Measurements from ENCODE around the gene UBXN6.

The UBXN6 gene

DNA sequence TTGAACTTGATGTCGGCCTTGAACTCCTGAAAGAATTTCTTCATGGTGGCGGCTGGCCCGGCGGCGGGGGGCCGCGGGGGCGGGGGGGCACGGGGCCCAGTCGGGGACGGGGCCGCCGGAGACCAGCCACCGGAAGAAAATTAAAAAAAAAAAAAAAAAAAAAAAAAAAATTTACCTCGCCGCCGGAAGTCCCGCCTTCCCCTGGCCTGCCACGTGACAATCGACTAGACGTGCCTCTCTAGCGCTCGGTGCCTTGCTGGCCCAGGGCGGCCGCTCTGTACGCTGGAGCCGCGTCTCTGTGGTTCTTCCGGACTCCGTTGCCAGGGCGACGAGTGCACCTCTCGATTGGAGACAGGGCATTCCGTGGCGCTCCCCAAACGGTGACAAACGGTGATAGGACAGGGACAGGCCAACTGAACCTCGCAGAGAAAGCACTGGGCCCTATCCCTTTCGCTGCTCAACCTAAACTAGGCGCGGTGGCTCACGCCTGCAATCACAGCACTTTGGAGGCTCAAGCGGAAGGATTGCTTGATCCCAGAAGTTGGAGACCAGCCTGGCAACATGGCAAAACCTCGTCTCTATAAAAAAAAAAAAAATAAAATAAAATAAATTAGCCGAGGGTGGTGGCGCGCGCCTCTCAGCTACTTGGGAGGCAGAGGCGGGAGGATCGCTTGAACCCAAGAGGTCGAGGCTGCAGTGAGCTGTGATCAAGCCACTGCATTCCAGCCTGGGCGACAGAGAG, at the start of gene UBXN6:
UBXN6 (minus strand) TSS at position 141 of the 742 bp plus-strand sequence; CDS start at position 44, 97 bp downstream.
- DNase-seq (ENCODE audit: low read depth in 2 of 3, low spot score in 1 of 3), result peak; percentile 96 to 97 (median 97)

DNA sequence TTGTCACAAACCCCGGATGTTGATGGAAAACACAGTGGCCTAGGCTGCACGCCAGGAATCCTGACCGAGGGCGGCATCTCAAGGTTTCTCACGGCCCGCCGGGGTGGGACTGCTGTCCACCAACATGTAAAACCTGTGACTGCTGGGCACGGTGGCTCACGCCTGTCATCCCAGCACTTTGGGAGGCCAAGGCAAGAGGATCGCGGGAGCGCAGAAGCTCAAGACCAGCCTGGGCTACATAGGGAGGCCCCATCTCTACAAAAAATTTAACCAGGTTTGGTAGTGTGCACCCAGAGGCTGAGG, 49.5 kb upstream of the UBXN6 start:
- DNase-seq (ENCODE audit: low read depth in 2 of 3, low spot score in 1 of 3), result no peak

- no peak for DNase-seq (ENCODE audit: low read depth in 2 of 3, low spot score in 1 of 3)
These were observed 49.0 kb upstream of the UBXN6 start for GRCh38 chr19:4506449-4507149.

DNA sequence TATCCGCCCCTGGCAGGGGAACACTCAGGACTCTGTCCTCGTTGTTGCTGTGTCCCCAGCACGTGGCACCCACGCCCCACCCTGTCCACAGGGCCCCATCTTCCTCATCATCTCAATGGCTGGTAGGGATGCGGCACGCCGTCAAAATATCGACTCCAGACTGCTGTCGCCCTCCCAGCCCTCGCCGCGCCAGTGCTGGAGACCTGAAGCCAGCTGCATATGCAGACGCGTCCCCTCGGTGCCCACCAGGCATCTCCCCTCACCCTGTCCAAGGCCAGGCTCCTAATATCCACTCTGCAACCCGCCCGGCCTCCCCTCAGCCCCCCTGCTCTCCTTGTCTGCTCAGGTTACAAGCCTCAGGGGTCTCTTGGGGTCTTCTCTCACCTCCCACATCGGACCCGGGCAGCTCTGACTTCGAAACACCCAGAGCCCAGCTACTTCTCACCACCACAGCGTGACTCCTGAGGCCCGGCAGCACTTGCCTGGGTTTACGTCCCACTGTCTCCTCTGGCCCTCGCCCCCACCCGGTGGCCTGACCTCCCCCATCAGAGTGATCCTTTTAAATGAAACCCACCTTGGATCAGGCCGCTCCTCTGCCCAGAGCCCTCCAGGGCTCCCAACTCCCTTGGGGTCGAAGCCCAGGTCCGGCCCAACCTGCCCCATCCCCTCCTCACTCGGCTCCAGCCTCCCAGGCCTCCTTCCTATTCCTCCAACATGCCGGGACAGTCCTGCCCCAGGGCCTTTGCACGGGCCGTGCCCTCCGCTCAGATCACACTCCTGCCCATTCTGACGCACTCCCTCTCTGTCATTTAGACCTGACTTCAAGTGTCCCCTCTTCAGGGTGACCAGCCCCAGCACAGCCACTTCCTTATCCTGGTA, 48.2 kb upstream of the UBXN6 start:
- no peak for DNase-seq (ENCODE audit: low read depth in 2 of 3, low spot score in 1 of 3)

DNA sequence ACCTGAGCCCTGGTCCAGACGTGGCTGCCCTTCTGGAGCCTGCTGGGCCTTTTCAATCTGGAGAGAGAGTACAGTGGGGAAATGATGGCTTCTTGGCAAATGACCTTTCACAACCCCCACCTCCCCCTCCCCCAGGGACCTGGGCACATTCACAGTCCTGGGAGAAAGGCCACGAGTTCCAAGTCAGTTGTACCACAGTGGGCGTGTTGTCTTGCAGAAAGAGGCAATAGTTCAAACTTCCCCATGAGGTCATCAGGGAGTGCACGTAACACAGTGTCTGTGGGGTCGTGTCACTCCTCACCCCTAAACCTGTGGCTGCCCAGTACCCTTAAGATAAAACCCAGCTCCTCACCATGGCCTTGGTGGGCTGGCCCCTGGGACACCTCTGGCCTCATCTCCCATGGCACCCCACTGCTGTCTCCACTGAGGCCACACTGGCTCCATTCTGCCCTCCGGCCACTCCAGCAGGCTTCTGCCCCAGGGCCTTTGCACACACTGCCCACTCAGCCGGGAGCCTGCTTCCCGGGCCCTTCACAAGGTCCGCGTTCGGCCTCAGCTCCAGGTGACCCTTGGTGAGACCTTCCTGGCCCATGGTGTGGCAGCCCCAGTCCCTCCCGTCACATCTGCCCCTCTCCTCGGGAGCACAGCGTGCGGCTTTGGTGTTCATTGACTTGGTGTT, 47.4 kb upstream of the UBXN6 start:
- DNase-seq (ENCODE audit: low read depth in 2 of 3, low spot score in 1 of 3), result no peak

- no peak for DNase-seq (ENCODE audit: low read depth in 2 of 3, low spot score in 1 of 3)
These were observed 46.7 kb upstream of the UBXN6 start for GRCh38 chr19:4504297-4504701.

DNA sequence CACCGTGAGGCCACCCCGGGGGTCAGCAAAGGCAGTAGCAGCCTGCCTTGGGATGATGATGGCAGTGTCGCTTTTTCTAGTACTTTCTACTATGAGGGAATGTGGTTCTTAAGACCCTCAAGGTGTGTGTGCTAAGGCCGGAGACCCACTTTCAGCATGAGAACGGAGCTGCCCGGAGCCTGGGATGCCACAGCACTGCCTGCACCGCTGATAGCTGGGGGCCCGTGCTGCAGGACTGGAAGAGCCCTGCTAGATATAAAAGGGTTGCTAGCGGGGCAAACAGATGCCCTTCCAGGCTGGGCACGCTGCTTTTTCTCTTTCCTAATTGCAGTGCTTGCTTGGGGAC, 46.2 kb upstream of the UBXN6 start:
- no peak for DNase-seq (ENCODE audit: low read depth in 2 of 3, low spot score in 1 of 3)

GRCh38 chr19:4503132-4503824, 45.7 kb upstream of the UBXN6 start:
- no peak for DNase-seq (ENCODE audit: low read depth in 2 of 3, low spot score in 1 of 3)

DNA sequence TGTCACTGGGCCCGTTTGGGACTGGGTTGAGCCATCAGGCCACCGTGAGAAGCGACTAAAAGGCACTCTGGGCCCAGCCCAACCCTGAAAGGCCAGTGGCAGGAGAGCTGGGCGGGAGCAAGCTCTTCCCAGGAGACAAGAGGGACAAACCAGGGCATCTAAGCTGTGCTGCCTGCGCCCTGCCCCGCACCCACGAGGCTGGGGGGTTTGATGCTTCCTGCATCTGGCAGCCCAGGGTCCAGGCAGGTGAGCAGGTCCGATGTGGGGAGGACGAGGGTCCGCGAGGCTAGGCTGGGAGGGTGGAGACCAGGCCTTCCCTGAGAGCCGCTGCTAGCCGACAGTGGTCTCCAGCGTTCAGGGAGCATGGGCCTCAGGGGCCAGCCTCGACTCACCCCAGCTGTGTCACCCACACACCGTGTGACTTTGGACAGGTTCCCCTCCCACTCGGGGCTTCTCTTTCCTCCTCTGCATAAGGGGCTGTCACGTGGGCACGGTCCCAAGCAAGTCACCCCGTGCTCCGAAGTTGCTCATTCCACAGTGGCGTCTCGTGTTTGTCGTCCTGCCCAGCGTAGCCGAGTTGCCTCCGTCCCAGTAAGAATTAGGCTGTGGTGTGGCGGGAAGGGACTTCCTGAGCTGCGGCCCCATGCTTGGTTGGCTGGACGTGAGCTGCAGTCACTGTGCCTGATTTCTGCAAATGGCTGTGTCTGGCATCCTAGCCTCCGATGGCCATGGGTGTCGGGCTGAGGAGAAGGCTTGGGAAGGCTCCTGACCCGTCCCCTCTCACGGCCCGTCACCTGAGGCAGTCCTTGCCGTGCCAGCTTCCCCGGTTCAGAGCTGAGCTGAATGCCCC, 44.9 kb upstream of the UBXN6 start:
- DNase-seq (ENCODE audit: low read depth in 2 of 3, low spot score in 1 of 3), result no peak

DNA sequence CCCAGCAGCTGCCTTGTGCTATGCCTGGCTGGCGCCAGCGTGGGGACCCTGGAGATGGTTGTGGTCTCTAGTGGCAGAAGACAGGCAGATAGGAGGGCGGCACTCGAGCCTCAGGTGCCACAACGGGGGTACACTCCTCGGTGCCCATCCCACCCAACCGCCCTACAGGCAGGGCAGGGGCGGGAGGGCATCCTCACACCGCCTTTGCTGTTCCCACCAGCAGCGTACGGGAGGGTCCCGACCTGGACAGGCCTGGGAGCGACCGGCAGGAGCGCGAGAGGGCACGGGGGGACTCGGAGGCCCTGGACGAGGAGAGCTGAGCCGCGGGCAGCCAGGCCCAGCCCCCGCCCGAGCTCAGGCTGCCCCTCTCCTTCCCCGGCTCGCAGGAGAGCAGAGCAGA, 44.1 kb upstream of the UBXN6 start:
- DNase-seq (ENCODE audit: low read depth in 2 of 3, low spot score in 1 of 3), result no peak

GRCh38 chr19:4500841-4501591, 43.4 kb upstream of the UBXN6 start:
- DNase-seq (ENCODE audit: low read depth in 2 of 3, low spot score in 1 of 3), result no peak

DNA sequence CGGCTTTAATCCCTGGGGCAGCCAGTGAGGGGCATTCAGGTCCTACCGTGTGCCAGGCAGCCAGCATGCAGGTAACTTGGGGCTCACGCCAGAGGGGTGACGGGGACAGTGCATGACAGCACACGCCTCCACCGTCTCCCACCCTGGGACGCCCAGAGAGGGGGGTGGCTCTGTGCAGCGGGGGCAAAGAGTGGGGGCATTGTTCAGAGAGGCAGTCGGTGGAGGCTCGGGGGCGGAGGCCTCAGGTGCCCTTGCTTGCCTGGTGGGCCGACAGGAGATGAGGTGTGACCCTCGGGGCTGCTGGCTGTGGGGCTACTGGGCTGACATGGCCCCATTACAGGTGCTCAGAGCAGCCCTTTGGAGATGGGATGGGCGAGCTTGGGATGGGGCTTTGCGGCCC, 42.3 kb upstream of the UBXN6 start:
- DNase-seq (ENCODE audit: low read depth in 2 of 3, low spot score in 1 of 3), result no peak

- no peak for DNase-seq (ENCODE audit: low read depth in 2 of 3, low spot score in 1 of 3)
These were observed 41.7 kb upstream of the UBXN6 start for GRCh38 chr19:4499318-4499717.

DNA sequence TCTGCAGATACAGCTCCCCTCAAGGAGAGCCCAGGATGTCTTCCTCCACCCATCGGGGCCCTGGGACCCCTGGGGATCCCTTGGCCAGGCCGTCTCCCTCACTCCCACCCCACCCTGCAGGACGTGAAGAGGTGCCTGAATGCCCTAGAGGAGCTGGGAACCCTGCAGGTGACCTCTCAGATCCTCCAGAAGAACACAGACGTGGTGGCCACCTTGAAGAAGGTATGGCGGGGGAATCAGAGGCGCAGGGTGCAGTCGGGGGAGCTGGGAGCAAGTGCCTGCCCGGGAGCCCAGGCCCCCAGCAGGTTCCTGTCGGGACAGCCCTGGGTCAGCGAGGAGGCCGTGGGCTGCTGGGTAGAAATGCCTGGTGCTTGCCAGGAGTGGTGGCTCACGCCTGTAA, 41.1 kb upstream of the UBXN6 start:
- DNase-seq (ENCODE audit: low read depth in 2 of 3, low spot score in 1 of 3), result no peak

- no peak for DNase-seq (ENCODE audit: low read depth in 2 of 3, low spot score in 1 of 3)
These were observed 40.3 kb upstream of the UBXN6 start for GRCh38 chr19:4497770-4498389.

DNA sequence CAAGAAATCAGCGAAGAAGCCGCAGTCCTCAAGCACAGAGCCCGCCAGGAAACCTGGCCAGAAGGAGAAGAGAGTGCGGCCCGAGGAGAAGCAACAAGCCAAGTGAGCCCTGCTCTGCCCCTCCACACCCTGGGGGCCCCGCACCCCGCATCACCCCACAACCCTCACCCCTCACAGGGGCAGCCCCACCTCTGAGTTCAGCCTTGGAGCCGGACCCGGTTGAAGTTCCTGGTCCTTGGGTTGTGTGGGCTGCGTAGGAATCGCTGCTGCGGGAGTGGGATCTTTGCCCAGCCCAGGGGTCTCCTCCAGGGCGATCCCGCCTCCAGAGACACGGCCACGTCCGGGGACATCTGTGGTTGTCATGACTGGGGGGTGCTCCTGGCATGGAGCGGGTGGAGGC, 38.7 kb upstream of the UBXN6 start:
- DNase-seq (ENCODE audit: low read depth in 2 of 3, low spot score in 1 of 3), result no peak

DNA sequence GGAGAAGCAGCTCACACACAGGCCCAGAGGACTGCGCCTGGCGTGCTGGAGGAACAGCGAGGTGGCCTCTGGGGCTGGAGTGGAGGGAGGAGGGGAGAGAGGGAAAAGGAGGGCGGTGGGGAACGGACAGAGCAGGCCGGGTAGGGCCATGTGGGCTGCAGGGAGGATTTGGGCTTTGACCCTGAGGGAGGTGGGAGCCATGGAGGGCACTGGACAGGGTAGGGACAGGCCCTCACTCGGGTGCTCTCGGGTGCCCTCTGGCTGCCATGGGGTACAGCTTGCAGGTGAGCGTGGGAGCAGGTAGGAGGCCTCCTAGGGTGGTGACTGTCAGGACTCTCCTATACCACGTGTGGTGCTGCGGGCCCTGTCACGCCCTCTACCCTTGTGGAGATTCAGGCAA, 37.9 kb upstream of the UBXN6 start:
- no peak for DNase-seq (ENCODE audit: low read depth in 2 of 3, low spot score in 1 of 3)

GRCh38 chr19:4494691-4495064, 37.1 kb upstream of the UBXN6 start:
- DNase-seq (ENCODE audit: low read depth in 2 of 3, low spot score in 1 of 3), result no peak
